NCI-H2196 (cell line): ENCODE results near the gene FAM3A.

Experiments
- DNase-seq: peaks from one replicate; lab custom pipeline; 2025; ENCODE audit not compliant: unreplicated experiment; lab: John Stamatoyannopoulos, UW

The FAM3A gene

DNA sequence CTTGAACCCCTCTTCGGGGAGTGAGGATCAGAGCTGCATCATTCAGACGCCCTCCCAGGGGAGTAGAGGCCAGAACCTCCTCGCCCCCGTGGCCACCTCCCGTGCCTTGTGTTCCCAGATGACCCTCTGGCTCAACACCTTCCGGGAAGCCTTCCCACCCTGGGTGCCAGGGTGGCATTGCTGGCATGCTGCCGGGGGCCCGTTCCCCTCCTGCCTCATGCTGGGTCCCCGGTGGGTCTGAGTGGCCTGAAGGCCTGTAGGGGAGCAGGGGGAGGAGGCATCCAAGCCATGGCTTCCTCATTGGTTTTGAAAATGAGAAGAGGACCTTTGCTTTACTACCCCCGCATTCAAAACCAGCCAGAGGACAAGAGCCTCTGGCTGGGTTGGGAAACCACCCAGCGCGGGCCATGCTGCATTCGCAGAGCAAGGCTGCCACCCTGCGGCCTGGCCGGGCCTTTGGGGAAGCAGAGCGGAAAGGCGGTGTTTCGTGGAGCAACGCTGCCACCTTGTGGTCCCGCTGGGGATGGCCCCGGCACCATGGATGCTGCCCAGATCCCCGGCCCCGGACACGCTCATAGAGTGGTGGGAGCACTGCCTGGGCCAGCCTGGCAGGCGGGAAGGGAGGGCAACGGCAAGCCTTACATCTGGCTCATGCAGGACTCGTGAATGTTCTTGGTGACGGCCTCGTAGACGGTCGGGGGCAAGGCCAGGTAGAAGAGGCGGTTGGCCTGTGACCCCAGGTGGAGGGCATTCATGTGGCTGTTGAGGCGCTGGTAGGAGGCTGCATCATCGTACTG lies 18.7 kb upstream of the FAM3A start:
- peak; percentile 77 for DNase-seq

DNA sequence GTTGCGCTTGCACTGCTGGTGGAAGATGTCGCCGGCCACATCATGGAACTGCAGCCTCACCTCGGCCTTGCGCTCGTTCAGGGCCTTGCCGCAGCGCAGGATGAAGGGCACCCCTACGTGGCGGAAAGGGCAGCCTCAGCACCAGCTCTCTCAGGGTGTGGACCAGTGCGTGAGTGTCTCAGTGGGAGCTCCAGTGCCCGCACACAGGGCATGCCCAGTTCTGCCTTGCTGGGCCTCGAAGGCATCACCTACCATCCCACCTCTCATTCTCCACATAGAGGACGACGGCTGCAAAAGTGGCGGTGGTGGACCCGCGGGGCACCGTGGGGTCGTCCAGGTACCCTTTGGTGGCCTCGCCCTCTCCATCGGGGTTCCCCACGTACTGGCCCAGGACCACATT lies 16.7 kb upstream of the FAM3A start:
- no peak for DNase-seq

DNA sequence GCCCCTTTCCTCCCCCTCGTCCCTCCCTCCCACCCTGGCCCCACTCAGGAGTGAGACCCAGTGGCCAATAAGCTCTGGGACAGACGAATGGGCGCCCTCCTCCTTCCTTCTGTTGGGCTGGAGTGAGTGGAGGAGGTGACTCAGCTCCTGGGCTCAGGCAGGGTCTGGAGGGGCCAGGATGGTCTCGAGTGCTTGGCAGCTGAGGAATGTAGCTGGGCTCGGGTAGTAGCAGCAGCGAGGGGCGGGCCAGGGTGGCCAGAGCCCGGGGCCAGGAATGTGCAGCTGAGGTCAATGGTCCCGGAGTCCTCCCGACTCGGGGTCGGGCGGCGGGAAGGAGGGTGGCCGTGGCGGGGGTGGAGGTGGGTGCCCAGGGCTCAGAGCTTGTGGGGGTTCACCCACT lies 15.6 kb upstream of the FAM3A start:
- DNase-seq, result no peak

DNA sequence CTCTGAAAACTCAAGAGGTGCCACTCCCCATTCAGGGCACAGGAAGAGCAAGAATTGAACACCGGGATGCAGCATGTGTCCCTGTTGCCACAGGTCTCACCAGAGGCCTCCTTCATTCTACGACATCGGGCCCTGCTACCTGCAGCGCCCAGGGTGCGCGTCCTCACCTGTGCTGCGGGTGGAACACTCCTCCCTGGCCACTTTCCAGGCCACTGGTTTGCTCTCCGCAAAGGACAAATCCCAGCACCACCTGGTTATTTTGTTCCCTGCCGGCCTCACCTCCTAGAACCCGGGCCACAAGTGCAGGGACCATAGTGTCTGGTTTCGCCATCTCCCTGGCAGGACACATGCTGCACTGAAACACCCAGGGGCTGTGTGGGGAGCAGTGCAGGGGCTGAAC lies 14.3 kb upstream of the FAM3A start:
- DNase-seq, result no peak

DNA sequence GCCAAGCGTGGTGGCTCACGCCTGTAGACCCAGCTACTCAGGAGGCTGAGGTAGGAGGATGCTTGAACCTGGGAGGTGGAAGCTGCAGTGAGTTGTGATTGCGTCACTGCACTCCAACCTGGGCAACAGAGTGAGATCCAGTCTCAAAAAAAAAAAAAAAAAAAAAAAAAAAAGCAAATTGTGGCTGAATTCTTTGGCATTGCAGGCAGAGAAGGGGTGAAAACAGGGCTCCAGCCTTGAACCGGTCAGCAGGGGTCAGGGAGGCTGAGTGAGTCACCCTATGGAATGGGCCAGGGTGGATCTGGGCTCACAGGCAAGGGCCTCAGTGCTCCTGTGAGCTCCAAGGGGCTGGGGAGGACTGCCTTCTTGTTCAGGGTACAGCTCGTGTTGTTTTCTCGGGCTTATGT lies 13.2 kb upstream of the FAM3A start:
- no peak for DNase-seq

DNA sequence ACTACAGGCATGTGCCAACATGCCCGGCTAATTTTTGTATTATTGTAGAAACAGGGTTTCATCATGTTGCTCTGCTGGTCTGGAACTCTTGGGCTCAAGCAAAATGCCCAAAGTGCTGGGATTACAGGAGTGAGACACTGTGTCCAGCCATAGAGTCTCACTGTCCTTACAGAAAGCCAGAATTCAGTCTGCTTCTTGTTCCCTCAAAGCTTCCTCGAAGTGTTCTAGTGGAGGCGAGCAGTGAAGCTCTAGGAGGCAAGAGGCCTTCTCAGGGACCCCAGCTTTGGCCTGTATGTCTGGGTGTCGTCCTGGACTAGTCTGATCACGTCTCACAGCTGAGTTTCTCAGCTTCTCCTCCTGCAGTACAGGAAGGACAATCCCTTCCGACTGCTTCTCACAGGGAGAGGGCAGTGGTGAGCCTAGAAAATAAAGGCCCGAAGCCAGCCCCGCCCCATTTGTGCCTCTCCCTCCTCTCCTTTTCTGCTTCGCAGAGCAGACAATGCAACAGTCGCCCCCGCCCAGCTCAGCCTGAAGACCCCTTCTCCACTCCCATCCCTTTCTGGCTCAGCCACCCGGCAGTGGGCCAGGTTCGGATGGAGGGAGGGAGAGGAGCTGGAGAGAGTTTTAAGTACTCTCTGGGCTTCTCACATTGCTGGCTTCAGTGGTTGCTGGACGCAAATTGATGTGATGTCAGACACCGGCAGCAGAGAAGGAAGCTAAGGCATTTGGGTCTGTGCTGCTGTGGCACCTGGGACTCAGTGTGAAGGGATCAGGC lies 11.1 kb upstream of the FAM3A start:
- DNase-seq, result peak; percentile 68

DNA sequence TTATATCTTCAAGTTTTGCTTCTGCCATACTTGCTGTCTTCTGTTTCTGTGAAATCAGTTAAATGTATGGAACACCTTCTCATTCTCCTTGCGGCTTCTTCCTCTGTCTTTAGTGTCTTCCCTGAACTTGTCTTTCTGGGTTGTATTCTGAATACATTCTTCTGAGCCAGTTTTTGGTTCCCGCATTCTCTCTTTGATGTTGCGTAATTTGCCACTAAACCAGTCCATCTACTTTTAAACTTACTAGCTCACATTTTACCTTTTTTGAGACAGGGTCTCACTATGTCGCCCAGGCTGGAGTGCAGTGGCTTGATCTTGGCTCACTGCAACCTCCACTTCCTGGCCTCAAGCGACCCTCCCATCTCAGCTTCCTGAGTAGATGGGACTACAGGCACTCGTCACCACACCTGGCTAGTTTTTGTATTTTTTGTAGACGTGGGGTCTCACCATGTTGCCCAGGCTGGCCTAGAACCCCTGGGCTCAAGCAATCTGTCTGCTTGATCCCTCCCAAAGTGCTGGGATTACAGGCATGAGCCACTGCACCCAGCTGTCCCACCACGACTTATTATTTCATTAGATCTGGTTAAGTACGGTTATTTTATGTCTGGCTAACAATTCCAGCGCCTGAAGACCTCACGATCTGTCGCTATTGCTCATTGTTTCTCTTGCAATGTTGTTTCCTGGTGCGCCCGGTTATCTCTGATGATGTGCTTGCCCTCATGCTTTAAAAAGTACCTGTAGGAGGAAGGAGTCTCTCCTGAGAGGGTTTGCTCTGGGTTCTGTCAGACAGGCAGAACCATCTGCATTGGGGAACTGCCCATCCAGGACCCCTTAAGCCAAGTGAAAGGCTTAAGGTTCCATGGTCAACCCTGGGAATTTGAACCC lies 9.8 kb upstream of the FAM3A start:
- DNase-seq, result no peak

DNA sequence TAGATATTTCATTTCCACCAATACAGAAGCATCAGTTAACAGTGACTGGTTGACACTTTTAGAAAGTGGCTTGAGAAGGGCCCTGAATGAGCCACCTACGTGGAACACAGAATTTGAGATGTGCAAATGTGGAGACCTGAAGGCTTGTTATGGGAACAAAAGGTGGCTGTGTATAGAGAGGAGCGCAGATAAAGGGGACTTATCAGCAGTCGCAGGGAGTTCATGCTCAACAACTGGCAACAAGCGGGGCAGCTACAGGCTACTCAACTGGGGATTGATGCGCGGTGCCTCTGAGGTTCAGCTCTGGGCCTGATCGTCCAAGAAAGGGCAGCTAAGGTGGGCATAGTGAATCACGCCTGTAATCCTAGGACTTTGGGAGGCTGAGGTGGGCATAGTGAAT lies 3.4 kb upstream of the FAM3A start:
- DNase-seq, result no peak

DNA sequence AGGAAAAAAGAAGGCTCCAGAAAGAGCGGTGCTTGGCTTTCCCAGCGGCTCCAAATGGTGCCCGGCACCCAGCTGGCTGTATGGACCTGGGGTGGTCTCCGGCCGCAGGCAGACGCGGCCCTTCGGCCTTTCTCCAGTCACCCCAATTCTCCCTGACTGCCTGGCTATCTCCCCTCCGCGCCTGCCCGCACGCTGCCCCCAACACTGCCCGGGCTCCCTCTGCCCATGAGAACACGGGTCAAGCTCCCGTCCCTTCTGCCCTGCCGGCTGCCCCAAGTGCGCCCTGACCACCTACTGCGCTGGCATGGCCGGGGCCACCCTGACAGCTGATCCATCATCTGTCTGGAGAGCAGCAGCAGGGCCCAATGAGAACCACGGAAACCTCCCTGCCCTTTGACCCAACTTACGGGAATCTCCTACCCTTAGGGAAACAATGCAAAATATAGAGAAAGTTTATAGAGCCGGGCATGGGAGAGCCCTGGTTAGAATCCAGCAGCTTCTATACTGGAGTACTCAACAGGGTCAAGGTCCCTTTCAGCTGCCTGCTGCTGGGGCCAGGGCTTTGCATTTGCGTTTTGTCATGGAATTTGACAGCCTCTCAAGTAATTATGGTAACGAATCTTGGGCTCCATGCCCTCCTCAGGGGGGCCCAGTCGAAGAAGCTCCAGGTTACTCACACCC lies 1.2 kb upstream of the FAM3A start:
- DNase-seq, result no peak

DNA sequence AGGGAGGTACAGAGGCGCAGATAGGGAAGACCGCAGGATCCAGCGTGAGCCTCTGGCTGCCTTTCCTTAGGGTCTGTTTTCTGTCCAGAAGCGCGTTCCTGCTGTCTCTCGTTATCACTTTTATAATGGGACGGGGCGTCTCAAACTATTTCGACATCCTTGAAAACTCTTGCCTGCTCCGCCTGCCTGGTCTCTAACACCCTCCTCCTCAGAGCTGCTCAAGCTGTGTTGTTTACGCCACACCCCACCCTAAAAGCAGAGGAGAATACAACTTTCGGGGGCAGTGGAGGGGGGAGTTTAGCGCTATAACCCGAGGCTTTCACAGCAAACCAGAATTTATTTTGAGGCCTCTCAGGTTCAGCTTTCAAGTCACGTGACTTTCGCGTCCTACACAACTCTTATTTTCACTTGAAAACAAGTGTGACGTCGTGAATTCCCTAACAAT lies 646 bp upstream of the FAM3A start:
- no peak for DNase-seq

DNA sequence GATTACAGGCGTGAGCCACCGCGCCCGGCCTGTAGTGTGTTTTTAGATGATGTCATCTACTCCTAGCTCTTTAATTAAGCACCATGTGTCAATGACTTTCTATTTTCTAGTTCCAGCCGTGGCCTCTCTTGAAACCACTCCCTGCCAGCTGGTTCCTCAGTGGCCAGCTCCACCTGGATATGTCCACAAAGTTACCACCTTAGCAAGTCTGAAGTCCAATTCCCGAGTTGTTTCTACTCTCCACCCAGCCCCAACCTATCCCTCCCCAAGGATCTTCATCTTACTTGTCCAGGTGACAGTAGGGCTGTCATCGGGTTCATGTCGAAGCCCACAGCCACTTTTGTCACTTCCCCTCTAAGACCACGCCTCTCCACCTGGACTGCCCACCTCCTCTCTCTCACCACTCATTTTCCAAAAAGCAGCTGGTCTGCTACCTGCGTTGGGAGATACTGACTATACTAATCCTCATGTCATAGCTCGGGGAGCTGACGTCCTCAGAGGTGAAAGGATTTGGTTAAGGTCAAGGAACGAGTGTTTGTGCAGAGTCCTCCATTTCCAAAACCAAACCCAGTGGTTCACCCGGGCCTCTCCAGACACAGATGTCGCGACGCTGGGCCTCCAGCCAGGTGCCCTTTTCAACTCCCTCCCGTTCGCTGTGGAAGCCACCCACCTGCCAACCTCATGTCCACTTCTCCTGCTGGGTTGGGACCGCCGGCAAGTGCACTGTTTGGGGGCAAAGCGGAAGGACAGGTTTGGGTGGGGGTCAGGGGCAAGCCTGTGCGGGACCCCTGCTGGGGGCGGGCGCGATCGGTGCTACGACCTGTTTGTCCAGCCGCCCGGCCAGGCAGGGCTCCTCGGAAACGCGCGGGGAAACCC lies 704 bp downstream of the FAM3A start:
- DNase-seq, result no peak

DNA sequence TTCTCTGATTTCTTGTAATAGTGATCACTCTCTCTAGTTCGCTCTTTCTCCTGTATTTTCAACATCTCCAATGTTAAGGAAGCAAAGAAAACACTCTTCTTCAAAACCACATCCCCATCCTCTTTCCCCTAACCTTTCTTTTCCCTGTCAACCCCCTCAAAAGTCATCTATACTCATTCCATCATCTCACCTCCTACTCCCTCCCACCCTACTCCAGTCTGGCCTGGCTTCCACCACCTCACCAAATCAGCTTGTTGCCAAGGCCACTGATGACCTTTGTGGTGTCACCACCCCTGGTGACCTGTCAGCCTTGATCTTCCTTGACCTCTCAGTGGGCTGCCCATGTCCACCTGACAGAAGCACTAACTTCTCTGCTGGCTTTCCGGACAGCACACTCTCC lies 2.3 kb downstream of the FAM3A start:
- DNase-seq, result no peak

DNA sequence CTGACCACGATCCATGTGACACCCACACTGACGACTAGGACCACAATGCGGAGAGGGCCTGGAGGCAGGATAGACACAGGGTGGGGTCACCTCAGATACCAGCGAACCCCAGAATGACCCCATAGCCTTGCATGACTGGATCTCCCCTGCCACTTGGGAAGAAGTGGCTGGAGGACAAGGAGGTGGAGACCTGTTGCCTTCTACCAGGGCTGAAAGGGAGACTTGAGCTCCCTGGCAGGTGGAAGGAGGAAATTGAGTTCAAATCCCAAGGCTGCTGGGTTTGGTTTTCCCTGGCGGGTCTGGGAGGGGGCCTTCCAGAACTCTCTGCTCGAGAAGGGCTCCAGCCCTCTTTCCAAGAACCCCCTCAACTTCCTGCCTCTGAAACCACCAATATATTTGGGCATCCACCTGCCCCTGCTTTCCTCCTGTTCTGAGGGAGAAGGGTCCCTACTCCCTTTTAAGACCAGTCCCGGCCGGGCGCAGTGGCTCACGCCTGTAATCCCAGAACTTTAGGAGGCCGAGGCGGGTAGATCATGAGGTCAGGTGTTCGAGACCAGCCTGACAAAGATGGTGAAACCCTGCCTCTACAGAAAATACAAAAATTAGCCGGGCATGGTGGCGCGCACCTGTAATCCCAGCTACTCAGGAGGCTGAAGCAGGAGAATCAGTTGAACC lies 3.0 kb downstream of the FAM3A start:
- DNase-seq, result no peak

DNA sequence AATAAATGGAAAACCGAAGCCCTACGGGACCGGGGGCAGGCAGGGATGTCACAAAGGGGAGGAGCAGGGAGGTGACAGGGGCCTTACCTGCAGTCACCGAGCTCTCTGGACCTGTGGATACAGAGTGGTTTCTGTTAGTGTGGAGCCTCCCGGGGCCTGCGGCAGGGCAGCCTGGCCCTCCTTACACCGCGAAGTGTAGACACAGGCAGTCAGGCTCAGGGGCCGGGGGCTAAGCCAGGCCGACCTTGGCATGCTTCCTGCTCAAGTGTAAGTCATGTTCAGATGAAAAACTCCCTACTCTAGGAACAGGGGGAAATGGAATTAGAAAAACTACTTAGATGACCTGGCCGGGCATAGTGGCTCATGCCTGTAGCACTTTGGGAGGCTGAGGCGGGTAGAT lies 4.3 kb downstream of the FAM3A start:
- DNase-seq, result no peak

DNA sequence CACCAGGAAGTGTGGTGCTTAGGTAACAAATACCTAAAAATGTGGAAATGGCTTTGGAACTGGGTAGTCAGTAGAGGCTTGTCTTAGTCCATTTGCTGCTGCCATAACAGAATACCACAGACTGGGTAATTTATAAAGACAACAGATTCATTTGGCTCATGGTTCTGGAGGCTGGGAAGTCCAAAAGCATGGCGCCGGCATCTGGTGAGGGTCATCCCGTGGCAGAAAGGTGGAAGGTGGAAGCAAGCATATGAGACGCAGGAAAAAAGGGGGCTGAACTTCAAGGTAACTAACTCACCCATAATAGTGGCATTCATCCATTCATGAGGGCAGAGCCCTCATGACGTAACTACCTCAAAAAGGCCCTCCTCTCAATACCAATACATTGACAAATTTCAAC lies 6.6 kb downstream of the FAM3A start:
- no peak for DNase-seq

DNA sequence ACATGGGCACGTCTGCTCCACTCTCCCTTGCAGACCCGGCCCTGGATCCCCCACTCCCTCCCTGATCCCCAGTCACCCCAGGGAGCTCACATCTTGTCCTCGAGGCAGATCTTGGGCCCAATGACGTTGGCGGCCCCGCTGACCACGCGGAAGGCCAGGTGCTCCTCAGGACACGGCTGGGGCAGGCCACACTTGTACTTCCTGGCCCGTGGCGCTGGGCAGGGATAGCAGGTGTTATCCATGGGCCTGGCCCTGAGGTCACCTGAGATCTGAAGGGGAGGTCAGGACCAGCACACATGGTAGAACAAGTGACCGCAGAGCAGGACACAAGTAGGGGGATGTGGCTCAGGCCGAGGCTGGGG lies 7.7 kb downstream of the FAM3A start:
- no peak for DNase-seq

DNA sequence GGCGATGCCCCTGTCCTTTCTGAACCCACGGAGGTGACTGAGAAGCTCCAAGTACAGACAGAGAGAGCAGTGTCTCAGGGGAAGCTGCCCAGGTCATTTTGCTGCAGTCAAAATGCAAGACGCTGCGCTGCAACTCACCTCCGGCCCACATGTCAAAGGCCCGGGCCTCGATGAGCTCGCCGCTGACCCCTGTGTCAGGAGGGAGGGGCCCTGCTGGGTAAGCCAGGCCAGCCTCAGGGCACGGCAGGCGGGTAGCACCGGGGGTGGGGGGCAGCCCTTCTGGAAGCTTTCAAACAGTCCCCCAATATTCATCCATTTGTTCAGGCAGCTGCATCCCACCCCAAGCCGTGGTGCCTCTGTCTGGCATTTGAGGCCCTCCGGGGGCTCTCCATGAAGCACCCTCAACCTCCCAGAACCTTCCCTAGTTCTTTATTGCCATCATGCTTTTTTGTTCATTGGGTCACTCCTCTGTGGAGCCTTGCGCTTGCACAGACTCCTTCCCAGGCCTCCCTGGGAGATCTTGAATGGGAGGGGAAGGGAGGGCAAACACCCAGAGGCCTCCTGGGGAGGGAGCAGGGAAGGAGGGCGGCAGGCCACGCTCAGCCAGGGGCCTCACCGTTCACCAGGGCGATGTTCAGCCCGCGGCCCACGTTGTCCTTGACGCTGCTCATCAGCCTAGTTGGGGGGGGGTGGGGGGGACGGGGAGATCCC lies 8.2 kb downstream of the FAM3A start:
- DNase-seq, result no peak

DNA sequence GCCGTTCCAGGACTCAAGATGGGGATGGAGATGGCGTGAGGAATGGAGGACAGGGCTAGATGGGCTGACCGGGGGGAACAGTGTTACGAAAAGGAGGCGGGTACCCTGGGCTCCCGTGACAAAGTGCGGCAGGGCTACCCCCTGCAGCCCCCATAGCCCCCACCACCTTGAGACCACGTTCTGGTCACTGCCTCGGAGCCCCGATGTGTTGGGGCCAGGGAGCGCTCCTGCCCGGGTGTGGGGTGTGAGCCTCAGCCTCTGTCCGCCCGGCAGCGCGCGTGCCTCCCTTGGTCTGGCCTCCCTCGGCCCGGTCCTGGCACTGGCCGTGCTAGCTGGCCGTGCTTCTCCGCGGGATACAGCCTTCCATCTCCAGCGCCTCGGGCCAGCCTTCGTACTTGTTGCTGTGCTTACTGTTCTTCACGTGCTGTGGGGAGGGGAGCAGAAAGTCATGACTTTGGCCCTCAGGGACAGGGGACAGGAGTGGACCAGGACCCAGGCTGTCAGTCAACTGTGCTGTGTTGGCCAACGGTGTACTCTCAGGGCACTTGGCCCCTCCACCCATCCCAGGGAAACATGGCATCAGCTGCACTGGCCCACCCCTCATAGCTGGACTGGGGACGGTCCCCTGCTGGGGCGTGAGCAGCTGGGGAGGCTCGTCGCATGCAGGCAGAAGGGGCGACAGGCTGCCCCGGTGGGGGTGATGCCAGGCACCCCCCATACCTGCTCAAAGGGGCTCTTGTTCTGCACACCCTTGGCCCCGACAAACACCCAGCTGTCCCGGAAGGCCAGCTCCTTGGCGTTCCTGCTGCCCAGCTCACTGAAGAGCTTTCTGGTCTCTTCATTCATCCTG lies 9.3 kb downstream of the FAM3A start:
- DNase-seq, result no peak
